ENCODE results near the gene KCNK10.

- TF ChIP-seq SUZ12 (IDR thresholded peaks at IDR 0.05; ENCODE audit: extremely low read depth, insufficient read depth, insufficient read length) (no peak), YY1 (IDR thresholded peaks at IDR 0.05; ENCODE audit: insufficient read depth, insufficient read length) (no peak)
Measured at GRCh38 chr14:88299865-88300530, 23.1 kb downstream of the KCNK10 start.
